ENCODE results near the gene WDR19.
"Not testable (repeated sequence)": the region's sequence is repeated elsewhere in the genome, so short reads cannot be mapped to it uniquely, and the experiment has no call there.

WDR19 gene

DNA sequence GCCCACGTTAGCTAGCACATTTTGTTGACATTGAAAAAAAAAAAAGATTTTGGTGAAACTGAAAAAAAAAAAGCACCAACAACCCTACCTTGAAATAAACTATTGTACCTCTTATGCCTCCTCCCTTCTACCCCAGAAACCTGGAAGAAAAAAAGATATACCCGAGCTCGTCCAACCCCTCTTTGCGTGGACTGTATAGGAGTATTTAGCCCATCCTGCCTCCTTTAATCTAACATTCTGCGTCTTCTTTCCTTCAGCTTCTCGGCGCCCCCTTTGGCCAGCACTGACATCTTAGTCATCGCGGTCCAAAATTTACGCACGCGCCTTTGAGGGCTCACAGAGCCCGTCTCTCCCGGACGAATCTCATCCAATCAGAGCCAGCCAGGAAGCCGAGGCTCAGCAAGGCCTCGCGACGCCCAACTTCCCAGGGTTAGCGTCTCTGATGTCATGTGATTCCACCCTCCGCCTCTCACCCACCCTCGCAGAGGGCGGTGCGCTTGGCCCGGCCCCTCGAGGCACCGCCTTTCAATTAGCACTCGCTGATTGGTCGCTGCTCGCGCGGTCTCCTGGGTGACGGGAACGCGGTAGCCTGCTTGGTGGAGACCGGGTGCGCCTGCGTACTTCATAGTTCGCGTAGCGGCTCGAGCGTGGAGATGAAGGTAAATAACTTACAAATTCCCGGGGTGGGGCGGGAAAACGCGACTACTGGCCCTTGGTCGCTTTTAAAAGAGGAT lies at the start of gene WDR19:
WDR19 (plus strand) TSS at position 625 of the 734 bp plus-strand sequence; CDS start at position 654, 29 bp downstream.
- DNase-seq, result peak; percentile 99

DNA sequence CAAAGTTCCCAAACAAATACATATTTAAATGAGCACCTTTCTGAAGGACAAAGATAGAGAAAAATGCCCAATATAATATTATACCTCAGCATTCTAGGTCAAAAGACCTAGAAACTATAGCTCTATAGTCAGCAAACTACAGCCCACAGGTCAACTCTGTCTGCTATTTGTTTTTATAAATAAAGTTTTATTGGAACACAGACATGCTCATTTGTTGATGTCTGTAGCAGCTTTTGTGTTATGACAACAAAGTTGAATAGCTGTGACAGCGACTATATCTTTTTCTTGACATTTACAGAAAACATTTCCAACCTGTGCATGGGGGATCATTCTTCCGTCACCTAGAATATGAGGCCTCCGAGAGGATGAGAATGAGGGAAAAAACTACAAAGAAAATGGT lies 48.7 kb upstream of the WDR19 start:
- DNase-seq, result no peak

DNA sequence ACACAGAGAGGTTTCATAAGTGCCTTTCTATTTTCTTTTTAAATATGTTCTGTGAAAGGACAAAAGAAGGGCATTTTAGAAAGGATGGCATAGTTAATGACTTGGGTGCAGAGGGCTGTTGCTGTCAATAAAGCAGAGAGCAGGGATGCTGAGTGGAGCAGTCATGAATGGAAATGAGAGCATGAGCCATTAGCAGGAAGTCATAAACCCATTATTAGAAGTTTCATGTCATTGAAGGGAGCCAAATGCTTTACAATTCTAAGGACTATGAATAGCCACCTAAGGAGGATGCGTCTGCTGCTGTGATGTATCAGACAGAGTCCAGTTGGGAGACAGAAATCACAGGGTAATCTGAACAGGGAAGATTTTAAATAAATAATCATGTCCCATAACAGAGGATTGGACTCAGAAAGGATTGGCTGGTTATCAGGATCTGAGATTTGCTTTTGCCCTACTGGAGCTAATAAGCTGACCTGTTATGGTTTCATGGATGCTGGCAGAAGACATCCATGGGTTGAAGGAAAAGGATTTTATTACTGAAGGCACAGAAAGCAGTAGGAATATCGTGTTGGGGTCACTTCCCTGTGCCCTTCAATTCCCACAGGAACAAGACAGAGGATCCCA lies 47.5 kb upstream of the WDR19 start:
- DNase-seq, result peak; percentile 61

DNA sequence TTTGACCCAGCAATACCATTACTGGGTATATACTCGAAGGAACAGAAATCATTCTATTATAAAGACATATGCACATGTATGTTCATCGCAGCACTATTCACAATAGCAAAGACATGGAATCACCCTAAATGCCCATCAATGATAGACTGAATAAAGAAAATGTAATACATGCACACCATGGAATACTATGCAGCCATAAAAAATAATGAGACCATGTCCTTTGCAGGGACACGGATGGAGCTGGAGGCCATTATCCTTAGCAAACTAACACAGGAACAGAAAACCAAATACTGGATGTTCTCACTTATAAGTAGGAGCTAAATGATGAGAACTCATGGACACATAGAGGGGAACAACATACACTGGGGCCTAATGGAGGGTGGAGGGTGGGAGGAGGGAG lies 44.1 kb upstream of the WDR19 start:
- DNase-seq, result not testable (repeated sequence)

DNA sequence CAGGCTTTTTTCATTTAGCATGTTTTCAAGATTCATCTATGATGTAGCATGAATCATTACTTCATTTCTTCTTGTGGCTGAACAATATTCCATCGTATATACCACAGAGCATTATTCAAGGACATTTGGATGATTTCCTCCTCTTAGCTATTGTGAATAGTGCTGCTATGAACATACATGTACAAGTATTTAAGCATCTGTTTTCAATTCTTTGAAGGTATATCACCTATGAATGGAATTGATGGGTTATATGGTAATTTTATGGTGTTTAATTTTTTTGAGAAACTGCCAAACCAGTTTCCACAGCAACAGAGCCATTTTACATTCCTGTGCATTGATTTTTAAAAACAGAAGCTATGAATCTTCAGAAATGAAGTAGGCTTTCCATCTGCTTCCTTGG lies 36.1 kb upstream of the WDR19 start:
- DNase-seq, result no peak

DNA sequence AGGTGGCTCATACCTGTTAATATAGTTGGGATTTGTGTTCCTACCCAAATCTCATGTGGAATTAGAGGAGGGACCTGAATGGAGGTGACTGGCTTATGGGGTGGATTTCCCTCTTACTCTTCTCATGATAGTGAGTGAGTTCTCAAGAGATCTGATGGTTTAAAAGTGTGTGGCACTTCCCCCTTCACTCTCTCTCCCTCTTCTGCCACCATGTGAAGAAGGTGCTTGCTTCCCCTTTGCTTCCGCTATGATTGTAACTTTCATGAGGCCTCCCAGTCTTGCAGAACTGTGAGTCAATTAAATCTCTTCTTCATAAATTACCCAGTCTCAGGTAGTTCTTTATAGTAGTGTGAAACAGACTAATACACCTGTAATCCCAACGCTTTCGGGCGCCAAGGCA lies 28.3 kb upstream of the WDR19 start:
- no peak for DNase-seq

DNA sequence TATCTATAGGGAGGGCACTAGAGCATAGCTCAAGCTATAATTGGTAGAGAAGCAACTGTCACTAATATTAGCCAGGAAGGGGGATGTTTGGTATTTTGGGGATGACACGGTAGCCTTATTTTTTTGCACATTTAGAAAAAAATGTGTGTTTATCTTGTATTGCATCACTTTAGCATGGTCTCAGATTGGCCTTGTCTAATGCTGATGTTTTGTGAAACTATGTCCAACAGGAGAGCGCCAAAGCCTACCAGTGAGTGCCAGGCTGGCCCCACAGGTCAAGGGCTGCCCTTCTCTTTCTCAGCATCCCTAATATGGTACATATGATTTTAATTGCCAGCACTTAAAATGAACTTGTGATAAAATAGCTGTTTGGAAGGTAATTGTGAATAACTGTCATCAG lies 24.8 kb upstream of the WDR19 start:
- DNase-seq, result no peak

DNA sequence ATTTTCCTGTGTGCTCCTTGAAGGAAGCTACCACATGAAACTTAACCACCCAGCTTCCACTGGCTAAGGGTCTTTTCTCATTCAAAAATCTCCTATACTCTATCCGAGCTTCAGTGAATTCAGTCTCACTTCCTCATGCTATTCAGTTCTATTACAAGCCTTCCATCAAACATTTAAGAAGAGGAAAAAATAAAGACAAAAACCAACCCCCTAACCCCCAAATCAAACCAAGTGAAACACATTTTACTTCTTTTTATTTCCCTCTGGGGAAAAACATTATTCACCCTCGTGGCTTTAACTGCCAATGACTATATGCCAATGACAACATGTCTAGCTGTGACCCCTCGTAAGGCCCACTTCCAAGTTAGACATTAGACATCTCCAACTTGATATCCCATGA lies 16.2 kb upstream of the WDR19 start:
- no peak for DNase-seq

DNA sequence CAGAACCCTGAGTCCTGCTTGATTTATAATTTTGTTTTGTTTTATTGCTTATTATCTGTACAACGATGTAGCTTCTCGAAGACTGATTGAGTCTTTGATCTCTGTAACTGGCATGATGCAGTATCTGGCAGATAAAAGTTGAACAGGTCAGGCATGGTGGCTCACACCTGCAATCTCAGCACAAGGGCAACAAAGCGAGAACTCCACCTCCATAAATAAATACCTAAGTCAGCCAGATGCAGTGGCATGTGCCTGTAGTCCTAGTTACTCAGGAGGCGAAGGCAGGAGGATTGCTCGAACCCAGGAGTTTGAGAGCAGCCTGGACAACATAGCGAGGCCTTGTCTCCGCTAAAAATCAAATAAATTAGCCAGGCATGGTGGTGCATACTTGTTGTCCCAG lies 15.7 kb upstream of the WDR19 start:
- DNase-seq, result no peak

DNA sequence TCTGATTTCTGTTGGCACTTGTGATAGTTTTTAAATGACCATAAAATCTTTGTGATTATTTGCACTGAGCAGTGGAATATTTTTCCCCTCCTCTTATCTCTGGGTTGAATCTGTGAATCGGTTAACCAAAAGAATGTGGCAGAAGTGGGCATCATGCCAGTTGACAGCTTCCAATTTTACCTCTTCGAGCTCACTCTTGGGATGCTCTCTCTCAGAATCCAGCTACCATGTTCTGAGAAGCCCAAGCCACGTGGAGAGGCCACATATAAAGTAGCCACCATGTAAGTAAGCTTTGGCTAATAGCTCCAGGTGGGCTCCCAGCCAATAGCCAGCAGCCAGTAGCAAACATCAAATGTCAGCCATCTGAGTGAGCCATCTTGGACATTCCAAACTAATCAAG lies 12.9 kb upstream of the WDR19 start:
- no peak for DNase-seq

DNA sequence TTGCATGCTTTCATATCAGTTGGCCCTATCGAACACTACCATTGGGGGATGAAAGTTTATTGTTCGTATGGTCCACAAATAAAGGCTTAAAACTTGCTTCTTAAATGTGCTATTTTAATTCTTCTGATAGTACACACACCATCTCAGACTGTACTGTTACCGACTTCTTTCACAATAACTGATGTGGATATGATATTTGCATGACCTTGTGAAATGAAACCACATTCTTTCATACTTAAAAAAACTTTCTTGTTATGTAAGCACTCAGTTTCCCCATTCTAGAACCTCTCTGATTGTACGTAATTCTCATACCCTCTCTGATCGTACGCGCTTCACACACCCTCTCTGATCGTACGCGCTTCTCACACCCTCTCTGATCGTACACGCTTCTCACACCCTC lies 12.0 kb upstream of the WDR19 start:
- DNase-seq, result no peak

DNA sequence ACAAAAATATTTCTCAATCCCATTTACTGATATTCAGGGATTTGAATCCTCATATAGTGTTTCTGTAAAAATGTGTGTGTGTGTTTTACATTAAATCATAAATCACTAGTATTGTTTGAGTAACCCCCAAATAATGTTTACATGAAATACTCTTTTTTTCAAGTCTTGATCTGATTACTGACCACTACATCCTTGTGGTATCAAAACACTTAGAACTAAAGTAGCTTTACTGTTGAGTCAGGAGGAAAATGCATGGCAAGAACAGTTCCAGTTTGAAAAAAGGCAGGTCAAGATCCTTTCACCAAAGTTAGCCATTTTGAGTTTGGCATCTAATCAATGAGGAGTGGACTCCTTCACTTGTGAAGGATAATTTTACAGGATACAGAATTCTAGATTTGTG lies 3.6 kb upstream of the WDR19 start:
- no peak for DNase-seq

DNA sequence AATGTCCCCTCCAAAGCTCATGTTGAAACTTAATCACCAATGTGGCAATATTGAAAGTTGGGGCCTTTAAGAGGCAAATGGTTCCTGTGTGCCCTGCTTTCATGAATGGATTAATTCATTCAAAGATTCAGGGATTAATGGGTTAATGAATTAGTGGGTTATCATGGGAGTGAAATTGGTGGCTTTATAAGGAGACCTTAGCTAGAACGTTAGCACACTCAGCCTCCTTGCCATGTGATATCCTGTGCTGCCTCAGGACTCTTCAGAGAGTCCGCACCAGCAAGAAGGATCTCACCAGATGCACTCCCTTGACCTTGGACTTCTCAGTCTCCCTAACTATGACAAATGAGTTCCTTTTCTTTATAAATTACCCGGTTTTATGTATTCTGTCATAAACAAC lies 2.6 kb upstream of the WDR19 start:
- DNase-seq, result no peak

DNA sequence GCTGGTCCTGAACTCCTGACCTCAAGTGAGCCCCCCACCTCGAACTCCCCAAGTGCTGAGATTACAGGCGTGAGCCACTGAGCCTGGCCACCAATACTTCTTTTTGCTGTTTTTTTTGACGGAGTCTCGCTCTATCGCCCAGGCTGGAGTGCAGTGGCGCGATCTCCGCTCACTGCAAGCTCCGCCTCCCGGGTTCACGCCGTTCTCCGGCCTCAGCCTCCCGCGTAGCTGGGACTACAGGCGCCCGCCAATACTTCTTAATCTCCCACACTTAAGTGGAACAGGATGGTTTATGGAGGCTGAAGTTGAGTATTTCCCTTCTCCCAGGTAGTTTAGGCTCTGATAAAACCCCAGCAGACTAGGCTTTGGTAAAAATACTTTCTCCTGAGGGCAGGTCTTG lies 1.7 kb upstream of the WDR19 start:
- not testable (repeated sequence) for DNase-seq

DNA sequence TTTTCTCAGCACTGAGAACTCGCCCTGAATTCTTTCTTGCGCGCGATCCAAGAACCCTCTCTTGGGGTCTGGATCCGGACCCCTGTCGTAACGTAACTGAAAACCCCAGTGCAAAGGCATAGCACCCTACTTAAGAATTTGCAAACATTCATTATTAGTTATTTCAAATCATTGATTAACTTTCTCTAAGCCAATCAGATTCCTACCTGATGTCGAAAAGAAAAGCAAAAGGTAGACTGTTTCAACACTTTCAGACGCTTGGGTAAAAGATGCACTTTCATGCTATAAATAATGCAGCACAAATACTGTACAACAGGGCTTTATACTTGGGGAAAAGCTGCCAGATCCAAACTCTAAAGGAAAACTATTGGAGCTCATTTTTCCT lies 817 bp upstream of the WDR19 start:
- DNase-seq, result no peak

DNA sequence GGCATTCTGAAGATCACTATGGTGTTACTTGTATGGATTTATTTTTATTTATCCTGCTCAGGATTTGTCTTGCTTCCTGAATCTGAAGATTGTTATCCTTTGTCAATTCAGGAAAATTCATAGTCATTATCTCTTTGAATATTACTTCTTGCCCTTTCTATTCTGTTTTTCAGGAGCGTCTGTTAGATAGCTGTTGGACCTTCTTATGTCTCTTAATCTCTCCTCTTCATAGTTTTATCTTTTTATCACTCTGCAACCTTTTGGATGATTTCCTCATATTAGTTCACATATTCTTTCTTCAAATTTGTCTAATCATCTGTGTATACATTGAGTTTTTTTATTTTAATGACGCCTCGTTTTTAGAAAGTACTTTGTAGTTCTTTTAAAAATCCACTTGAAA lies 19.6 kb downstream of the WDR19 start:
- DNase-seq, result no peak

DNA sequence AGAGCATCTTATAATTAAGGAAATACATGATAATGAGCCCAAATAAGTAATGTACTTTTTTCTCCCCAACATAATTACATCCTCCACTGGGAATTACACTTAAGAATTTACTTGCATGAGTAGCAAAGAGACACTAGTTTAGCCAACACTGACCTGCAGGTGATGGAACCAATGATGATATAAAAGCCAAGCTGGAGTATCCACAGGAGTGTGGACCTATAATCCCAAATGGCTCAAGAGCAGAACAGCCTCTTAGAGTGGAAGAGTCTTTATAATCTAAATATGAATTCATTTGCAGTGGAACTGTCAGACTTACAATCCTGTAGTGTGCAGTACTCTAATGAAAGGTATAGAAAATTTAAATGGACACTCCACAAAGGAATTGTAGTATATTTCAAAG lies 22.2 kb downstream of the WDR19 start:
- DNase-seq, result no peak

DNA sequence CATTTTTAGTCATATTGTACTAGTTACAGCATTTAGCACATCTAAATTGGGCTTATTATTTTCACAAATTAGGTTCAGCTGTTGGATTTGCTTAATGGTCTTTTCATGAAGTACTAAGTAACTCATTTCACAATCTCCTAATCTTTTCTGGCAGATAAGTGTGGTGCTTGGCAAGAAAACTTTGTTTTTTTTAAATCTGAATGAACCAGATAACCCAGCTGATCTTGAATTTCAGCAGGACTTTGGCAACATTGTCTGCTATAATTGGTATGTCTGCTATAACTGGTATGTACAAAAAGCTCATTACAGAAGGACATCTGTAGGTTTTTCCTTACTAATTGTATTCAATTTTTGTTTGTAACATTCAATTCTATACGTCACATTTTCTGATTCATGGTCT lies 22.7 kb downstream of the WDR19 start:
- no peak for DNase-seq

DNA sequence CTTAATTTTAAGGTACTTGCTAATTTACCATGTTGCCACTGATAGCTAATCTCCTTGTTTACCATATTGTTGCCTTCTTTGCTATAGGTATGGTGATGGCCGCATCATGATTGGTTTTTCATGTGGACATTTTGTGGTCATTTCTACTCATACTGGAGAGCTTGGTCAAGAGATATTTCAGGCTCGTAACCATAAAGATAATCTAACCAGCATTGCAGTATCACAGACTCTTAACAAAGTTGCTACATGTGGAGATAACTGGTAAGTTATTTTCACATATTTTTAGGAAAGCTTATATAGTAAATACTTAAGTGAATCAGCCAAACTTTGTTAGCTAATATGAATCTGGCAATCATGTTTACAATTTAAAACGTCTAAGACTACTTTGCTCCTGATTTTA lies 23.1 kb downstream of the WDR19 start:
- no peak for DNase-seq

DNA sequence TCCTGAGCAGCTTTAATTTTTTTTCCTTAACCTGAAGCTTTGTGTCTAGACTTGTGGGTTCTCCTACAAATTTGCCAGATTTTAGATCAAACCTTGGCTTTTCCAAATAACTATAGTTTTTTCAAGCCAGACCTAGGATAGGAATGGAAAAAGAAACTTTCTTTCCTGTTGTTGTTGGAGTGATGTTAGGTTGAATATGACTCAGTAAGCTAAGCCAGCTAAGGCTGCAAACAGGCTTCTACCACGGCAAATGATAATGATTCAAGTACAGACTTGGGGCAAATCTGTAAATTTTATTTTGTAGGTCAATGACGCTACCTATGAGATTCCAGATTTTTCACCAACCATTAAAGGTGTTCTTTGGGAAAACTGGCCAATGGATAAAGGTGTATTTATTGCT lies 45.6 kb downstream of the WDR19 start:
- no peak for DNase-seq

DNA sequence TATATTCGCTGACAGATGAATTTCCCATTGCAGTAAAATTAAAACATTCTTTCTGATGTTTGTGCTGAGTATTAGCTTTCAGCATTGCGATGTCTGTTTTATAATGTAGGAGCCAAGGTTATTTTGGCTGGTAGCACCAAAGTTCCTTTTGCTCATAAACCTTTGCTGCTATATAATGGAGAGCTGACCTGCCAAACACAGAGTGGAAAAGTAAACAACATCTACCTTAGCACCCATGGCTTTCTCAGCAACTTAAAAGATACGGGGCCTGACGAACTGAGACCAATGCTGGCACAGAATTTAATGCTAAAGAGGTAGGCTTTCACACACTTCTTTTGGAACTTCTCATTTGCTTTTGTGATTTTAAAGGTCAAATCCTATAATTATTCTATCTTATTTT lies 46.0 kb downstream of the WDR19 start:
- no peak for DNase-seq

DNA sequence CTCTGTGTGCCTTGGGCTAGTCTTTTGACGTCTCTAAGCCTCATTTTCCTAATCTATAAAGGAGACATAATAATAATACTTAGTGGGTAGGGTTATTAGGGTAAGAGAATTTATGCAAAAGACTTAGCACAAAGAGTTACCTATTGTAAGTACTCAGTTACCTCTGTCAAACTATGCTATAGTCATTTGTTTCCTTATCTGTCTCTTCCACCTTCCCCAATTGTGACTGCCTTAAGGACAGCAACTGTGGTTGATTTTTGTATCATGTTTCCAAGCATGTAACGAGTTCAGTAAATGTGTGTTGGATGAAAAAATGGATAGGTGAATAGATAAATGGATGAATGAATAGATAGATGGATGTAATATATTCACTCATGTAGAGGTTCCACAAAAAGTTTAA lies 48.1 kb downstream of the WDR19 start:
- no peak for DNase-seq

DNA sequence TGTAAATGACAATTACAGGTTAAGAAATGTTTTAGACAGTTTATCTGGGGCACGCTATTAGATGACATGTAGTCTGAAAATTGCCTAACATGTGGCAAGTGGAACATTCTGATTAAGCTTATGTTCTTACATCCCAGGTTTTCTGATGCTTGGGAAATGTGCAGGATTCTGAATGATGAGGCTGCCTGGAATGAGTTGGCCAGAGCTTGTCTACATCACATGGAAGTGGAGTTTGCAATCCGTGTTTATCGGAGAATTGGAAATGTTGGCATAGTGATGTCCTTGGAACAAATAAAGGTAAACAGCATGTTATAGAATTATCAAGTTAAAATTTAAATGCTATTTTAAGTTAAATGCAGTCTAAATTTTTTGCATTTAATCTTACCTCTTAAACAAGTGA lies 49.3 kb downstream of the WDR19 start:
- no peak for DNase-seq

DNA sequence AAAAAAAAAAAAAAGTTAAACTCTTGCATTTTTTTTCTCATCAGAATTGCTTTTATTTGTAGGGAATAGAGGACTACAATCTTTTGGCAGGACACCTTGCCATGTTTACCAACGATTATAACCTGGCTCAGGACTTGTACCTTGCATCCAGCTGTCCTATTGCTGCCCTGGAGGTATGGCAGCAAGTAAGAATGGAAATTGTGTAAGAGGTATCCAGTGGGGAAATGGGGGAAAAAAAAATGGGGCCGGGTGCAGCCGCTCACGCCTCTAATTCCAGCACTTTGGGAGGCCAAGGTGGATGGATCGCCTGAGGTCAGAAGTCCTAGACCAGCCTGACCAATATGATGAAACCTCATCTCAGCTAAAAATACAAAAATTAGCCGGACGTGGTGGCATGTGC lies 49.8 kb downstream of the WDR19 start:
- no peak for DNase-seq

DNA sequence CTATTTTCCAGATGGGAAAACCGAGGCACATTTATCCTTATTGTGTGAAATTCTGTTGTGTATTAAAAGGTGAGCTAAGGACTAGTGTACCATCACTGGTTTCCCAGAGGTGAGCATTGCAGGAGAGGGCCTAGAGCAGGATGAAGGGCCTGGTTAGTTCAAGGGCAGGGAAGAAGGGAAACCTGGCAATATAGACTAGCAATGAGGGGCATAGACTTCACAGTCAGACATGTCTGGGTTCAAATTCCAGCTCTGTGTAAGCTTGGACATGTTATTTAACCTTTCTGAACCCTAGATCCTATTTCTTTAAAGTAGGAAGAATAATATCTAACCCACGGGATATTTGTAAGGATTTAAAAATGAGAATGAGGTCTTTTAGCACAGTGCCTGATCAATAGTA lies 50.8 kb downstream of the WDR19 start:
- DNase-seq, result no peak
